ENCODE data around the gene CAMK1D.
"Not testable (repeated sequence)": the region's sequence is repeated elsewhere in the genome, so short reads cannot be mapped to it uniquely, and the experiment has no call there.

Gene CAMK1D

DNA sequence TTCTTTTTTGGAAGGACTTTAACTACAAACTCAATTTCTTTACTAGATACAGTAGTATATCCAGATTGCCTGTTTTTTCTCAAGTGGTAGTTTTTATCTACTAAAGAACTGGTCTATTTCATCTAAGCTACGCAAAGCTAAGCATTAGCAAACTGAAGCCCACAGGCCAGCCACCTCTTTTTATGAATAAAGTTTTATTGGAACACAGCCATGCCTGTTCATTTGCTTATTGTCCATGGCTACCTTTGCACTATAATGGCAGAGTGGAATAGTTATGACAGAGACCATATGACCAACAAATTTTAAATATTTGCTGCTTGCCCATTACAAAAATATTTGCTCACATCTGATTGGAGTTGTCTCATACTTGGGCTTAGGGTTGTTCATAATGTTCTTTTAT, 168.7 kb downstream of the CAMK1D start:
- no peak for DNase-seq

GRCh38 chr10:12521423-12521822, 172.1 kb downstream of the CAMK1D start:
- no peak for DNase-seq

GRCh38 chr10:12526311-12526710, 177.0 kb downstream of the CAMK1D start:
- DNase-seq = no peak

- DNase-seq = no peak
Measured at GRCh38 chr10:12529976-12530375, 180.6 kb downstream of the CAMK1D start.

DNA sequence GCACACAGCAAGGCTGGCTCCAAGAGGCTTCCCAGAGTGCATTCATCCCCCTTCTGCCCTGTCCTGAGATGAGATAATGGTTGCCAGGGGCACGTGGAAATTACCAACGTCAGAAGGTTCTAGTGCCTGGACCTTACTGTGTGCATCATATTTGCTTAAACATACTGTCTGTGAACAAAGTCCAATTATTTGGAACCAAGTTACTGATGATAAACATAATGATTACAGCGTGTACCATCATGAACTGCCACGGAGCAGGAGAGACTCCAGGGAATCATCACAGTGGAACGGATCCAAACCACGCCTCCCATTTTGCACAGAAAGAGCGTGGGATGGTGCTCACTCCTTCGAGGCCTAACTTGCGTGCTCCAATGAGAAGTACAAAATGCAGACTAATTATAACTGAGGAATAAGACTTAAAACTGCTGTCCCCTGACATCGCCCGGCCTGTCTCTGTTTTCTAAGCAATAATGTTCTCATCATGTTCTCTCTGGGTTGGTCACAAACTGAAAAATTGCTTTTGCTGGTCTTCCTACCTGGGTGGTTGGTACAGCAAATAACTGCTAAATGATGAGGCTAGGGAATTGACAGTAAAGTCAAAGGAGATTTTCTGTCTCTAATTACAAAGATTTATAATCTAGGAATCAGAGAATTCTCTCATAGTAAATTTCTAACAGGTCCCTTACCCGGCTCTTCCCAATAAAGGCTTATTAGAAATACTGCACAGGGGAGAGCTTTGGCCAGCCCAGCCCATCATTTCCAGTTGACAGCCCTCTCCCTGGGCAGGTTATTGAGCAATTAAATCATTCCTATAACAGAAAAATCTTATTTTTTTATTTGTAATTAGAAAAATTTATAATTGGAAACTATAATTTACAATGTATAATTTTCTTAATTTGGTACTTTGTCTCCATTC, 182.2 kb downstream of the CAMK1D start:
- DNase-seq = no peak

GRCh38 chr10:12533151-12533550, 183.8 kb downstream of the CAMK1D start:
- no peak for DNase-seq

DNA sequence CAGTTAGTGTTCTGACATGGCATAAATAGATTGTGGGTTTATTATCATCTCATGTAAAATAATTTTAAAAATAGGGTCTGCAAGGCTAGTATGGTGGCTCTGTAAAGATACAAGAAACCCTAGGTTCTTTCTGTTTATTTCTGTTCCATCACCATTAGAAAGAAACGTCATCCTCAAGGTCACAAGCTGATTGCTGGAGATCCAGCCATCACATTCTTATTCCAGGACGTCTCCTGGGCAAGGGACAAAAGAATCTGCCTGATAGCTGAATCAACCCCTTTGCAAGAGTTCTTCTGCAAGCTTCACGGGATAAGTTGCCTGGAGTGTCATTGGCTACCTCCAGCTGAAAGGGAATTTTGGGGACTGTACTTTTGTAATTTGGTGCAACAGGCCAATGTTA, 184.4 kb downstream of the CAMK1D start:
- no peak for DNase-seq

DNA sequence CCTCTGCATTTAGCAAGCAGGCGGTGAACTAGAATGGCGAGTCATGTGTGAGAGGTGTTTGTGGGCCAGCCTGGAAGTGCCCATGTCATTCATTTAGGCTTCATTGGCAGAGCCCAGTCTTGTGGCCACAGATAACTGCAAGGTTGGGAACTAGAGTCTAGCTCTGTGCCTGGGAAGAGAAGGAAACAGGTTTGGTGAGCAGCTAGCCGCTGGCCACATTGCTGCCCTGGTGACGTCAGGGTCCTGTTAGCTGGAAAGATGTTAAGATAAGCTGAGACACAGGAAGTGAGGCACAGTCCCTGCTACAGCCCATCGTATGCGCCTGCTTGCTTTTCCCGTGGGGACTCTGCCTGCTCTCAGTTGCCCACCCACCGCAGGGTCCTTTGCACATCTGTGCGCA, 185.5 kb downstream of the CAMK1D start:
- DNase-seq = no peak

- no peak for DNase-seq
Measured at GRCh38 chr10:12535656-12536055, 186.3 kb downstream of the CAMK1D start.

DNA sequence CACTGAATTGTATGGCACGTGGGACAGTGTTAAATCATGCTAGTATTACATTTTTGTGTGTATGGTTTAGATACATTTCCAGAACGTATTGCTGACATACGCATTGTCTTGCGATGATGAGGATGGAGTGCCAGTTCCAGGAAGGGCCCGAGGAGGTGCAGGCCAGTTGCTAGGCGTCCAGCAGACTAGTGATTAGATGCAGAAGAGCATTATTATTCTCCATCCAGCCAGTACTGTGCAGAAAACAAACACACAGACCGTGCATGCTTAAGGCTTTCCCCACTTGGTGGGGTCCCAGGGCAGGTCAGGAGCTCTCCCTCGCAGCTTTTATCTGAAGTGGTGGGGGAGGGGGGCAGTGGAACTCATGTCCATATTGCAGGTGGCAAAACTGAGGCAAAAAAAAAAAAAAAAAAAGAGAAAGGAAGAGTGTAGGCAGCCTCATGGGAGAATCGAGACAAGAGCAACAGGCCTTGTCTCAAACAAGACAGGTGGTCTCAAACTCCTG, 189.2 kb downstream of the CAMK1D start:
- no peak for DNase-seq

DNA sequence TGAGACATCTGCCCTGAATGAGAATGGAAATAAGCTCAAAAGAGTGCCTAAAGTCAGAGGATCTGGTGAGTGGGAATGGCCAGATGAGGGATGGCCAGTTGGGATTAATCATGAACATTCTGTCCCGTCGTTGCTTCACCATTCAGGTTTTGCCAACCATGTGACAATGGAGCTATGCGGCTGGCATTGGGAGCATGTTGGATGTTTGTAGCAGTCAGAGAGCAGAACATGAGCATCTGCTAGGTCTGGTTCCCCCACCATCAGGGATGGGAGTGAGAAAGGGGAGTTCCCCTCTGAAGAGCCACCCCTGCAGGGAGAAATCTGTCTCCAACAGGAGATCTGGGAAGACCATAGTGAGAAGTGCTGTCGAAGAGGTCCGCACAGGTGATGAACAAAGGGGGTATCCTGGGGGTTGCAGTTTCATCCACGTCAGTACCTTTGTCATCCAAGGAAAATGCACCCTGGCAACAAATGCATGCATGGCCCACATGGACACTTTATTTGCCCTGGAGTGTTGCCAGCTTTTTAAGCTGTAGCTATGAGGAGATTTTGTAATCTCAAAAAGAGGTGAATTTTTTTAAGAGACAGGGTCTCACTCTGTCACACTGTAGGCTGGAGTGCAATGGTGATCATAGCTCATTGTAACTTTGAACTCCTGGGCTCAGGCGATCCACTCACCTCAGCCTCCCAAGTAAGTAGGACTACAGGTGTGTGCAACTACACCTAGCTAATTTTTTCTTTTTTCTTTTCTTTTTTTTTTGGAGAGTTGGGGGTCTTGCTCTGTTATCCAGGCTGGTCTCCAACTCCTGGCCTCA, 190.2 kb downstream of the CAMK1D start:
- DNase-seq = no peak

DNA sequence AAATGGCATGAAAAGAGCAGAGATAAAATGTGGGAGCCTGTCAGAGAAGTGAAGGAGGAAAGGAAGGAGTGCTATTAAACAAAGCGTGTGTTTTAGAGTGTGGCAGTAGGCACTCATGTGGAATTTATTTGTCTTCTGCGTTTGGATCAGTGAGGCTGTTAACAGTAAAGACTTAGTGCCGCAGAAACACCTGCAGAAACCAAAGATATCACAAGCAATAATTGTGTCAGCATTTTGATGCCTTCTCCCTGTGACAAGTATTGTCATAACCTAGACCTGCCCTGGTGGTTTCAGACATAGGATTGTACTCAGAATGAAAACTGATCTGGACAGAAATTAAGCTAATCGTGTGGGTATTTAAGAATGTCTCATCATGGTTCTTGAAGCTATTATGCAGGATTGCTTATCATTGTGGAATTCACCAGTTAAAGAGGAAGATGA, 191.0 kb downstream of the CAMK1D start:
- no peak for DNase-seq

GRCh38 chr10:12541446-12542067, 192.2 kb downstream of the CAMK1D start:
- DNase-seq = no peak

DNA sequence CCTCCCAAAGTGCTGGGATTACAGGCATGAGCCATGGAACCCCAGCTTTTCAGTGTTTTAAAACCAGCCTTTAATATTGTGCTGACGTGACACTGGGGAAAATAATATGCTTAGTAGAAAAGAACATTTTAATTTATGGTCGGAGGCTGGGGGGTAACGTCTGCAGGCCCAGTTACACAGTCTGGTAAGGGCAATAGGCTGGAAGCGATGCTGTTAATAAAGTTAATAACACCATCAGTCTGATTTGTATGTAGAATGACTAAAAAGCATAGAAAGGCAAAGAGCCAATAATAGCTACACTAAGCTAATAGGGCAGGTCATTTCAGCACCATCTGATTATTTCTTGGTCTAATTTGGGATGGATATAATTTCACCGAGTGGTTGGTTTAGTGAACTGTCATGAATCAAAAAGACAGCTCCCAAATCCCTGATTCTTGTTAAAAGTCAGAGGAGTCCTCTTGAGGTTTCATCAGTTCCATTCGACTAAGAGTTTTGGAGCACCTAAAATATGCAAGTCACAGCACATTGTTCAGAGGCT, 192.9 kb downstream of the CAMK1D start:
- no peak for DNase-seq

DNA sequence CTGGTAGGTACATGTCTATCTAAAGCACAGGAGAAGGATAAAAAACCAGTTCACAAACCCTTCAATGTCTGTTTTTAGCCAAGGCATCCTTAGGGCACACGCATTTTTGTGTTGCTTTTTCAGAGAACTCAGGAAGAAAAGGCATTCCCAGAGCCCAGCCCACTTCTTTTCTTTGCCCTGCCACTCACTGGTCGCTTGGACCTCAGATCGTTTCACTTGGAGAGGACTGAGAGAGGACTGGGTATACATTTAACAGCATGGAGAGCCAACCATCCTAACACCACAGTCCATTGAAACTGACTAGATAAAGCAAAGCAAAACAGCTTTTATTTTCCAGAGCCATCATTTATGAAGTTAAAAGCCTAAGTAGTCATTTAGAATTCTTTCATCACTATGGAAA, 194.2 kb downstream of the CAMK1D start:
- DNase-seq = no peak

DNA sequence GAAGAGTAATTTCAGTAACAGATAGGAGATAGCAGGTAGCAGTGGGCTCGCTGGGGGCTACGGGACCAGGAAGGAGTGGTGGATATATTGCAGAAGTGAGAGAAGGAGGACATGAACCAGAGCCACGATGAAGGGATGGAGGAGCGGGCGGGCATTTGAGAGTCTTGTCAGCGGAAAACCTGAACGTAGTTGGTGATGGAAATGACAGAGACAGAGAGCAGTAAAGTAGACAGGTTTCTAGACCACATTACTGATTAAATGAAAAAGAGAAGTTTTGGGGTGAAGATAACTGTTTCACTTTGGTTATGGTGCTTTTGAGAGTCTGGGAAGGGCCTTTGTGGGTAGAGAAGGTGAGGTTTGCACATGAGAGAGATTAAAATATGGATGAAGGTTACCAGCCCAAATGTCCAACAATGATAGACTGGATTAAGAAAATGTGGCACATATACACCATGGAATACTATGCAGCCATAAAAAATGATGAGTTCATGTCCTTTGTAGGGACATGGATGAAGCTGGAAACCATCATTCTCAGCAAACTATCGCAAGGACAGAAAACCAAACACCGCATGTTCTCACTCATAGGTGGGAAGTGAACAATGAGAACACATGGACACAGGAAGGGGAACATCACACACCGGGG, 196.9 kb downstream of the CAMK1D start:
- DNase-seq = not testable (repeated sequence)

DNA sequence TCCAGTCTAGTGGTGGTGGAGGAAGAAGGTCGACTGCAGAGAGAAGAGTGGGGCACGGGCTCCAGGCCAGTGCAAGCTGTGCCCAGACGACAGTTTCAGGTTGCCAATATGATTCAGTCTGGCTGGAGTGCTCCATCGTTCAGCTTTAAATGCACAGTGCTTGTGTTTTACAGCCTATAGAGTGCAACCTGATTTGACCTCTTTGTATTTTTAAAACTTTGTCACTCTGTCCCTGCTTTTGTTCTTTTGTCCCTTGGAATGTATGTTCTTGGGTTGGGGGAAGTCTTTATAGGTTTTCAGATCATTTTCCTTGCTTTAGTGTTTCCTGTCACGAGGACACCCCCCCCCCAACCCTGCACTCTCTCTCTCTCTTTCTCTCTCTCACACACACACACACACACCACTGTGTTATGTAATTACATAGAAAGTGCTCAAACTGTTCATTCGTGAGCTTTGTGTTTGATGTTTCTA, 198.0 kb downstream of the CAMK1D start:
- DNase-seq = no peak

GRCh38 chr10:12549297-12549696, 199.9 kb downstream of the CAMK1D start:
- no peak for DNase-seq

GRCh38 chr10:12550994-12551393, 201.6 kb downstream of the CAMK1D start:
- no peak for DNase-seq

DNA sequence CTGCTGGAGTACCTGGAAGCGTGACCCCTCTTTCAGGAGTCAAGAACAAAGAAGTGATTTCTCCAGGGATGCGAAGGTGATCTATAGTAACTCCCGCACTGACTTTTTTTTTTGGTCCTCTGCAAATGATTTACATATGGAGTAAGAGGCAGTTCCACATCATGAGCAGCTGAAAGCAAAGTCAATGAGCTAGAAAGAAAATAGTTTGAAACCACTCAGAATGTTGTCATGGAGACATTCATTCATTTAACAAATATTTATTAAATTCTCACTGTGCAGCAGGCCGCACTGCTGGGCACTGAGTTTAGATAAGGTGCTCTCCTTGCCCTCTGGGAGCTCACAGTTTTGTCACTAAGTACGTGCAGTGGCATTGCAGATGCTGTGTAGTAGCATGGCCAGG, 206.7 kb downstream of the CAMK1D start:
- no peak for DNase-seq

DNA sequence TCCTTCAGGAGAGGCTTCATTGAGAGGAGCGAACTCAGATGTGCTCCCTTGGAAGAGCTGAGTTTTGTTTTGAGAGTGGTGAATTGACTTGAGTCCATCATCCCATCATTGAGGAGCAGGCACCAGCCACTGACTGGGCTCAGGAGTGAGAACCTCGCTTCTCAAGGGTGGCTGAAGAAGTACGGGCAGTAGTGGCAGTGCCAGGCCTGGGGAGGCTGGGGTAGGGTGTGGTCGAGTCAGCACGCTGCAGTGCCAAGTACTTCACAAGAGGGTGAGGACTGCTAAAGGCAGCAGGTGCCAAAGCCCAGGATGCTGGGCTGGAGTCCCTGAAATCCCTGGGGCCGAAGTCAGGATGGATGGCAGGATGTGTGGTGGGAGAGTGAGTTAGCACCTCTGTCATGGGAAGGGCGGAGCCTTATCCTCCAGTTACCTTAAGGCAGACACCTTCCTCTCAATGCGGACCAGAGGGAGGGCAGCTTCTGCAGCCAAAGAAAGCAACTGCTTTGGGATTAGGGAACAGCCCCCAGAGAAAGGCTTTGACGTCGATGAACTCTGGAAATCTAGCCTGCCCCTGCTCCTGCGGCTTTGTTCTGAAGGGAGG, 210.3 kb downstream of the CAMK1D start:
- DNase-seq = no peak
